ENCODE data around the gene CST4.
"Not testable (repeated sequence)": the region's sequence is repeated elsewhere in the genome, so short reads cannot be mapped to it uniquely, and the experiment has no call there.

CST4 gene, protein sequence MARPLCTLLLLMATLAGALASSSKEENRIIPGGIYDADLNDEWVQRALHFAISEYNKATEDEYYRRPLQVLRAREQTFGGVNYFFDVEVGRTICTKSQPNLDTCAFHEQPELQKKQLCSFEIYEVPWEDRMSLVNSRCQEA

DNA sequence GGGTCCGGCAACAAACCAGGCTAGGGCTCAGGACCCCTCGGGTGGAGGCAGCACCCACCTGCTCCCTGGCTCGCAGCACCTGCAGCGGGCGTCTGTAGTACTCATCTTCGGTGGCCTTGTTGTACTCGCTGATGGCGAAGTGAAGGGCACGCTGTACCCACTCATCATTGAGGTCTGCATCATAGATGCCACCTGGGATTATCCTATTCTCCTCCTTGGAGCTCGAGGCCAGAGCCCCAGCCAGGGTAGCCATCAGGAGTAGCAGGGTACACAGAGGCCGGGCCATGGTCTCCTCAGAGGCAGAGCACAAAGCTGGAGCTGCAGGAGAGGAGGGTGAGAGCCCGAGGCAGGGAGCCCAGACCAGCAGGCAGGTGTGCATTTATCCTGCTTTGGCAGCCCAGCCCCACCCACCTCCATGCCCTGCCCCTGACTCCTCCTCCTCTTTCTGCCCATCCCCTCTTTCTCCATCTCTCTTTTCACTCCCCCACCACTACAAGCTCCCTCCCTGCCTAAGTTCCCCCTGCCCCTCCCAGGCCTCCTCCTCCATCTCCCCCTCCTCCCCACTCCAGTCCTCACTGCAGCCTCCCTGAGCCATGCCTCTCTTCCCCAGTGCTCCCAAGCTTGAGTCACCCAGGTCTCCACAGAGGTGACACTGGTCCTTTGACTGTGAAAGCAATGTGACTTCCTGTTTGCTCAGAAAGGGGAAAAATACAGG, at the start of gene CST4:
CST4 (minus strand) TSS at position 355 of the 715 bp plus-strand sequence; CDS start at position 286, 69 bp downstream.
- not testable (repeated sequence) for DNase-seq

DNA sequence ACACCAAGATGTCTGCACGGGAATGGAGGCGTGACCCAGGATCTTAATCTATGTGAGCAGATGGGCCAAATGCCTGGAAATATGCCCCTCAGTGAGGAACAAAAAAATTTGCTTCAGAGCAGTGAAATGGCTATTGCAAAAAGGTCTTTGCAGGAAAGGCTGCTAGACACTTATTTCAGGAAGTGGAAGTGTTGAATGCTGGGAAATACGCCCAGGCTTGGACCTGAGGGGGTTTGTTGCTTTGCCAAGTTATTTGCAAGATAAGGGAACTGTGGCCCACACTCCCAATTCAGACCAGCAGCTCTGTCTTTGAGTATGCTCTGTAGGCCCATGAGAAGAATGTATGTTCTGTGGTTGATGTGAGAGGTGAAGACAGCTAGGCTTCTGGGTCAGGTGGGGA, 46.6 kb upstream of the CST4 start:
- DNase-seq = not testable (repeated sequence)

DNA sequence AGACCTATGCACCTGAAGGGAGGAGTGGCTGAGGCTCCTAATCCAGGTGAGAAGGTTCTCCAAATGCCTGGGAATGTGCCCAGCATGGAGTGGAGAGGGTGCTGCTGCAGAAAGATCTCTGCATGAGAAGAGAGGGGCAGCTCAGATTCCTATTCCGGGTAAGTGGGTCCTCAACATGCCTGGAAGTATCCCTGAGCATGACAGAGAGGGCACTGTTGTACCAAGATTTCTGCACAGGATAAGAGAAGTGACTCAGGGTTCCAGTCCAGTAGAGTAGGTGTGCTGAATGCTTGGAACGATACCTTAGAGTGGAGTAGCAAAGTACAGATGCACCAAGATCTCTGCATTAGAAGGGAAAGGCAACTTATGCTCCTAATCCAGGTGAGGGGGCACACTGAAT, 46.1 kb upstream of the CST4 start:
- DNase-seq = not testable (repeated sequence)

DNA sequence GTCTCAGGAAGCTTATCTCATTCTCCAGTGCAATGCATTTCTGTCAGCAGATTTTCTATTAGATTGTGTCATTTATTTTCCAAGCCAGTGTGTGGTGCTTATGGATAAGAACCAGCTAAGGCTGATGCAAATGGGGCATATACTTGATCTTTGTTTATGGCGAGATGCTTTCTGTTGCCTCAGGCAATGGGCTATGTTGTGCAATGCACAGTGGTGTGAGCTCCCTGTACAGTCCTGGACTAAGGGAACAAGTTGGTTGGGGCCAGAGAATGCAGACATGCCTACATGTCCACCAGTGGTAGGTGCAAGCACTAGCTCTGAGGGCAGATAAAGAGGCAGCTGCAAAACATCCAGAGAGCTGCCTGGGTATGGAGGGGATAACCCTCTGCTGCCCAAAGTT, 45.6 kb upstream of the CST4 start:
- DNase-seq = not testable (repeated sequence)

DNA sequence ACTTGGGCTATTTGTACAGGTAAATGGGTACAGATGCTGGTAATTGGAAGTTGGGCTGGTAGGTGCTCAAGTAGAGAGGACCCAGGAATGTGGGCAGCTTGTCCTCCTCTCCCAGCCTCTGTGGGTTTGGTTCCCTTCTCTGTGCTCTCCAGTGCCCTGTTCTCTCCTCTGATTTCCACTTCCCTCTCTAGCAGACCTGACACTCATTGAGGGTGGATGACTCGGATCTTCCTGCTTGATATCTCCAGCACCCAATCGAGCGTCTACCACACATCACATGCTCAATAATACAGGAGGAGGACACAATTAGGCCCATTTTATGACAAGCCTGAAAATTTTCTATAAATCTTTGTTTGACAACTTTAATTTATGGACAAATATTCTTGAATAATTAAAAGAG, 38.2 kb upstream of the CST4 start:
- DNase-seq = no peak

DNA sequence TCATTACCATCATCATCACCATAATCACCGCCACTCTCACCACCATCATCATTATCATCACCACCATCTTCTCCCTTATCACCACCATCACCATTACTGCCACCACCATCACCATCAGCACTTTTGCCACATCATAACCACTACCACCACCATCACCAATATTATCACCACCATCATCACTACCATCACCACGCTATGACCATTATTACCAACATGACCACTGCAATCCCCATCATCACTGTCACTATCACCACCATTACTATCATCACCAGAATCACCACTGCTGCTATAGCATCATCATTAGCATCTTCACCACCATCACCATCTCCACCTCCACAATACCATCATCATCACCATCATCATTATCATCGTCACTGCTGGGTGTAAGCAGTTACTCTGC, 36.3 kb upstream of the CST4 start:
- no peak for DNase-seq

DNA sequence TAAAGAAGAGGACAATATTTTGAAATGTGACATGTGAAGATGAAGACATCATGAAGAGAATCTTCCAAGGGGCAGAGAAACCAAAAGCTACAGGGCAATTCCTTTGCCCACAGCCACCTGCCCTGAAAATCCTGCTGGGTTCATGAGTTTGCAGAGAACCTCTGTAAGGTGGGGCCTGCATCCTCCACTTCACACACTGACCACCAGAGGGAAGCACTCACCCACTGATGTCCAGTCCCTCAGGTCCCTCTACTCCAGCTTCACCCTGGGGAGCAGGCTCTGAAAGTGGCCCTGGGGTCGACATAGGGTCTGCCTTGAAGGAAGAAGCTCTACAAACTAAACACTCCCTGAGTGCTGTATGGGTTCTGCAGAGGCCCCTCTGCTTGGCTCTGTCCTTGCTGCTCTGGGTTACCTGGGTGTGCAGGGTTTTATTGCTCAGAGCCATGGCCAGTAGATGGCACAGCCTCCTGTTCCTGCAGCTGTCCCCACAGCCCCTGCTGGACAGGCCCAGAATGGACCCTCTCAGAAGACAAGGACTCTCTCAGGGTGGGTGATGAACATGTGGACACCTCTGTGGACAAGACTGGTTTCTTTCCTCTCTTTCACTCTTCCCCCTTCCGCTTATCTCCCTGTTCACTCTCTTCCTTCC, 34.9 kb upstream of the CST4 start:
- peak; percentile 5 for DNase-seq

DNA sequence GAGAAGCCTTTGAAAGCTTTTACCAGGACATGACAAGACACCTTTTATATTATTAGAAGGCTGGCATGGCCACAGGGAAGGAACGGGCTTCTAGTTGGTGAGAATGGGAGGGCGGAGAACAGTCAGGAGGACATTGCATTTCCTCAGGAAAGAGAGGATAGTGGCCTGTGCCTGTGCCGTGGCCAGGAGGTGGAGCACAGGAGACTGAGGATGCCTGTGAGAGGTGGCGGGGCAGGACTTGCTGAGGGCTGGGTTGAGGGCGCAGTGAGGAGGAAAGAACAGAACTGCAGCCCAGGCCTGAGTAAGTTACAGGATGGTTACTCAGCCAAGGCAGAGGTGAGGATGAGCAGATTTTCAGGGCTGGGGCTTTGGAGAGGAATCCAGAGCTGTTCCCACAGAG, 34.0 kb upstream of the CST4 start:
- not testable (repeated sequence) for DNase-seq

DNA sequence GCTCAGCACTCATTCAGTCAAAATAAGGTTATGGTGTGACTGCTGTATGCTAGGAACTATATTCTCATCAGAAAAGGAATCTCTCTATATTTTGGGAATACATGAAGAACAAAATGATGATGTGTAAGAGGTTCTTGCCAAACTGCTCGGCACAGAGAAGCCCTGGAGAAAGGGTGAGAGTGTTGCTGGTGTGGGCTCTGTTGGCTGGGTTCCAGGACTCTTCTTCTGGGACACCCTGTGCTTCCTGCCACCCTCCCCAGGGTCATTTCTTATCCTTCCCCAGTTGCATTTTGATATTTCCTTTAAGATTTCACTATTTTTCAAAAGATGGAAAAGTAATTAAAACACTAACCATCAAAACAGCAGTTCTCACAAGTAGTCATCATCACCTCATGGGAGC, 33.1 kb upstream of the CST4 start:
- no peak for DNase-seq

DNA sequence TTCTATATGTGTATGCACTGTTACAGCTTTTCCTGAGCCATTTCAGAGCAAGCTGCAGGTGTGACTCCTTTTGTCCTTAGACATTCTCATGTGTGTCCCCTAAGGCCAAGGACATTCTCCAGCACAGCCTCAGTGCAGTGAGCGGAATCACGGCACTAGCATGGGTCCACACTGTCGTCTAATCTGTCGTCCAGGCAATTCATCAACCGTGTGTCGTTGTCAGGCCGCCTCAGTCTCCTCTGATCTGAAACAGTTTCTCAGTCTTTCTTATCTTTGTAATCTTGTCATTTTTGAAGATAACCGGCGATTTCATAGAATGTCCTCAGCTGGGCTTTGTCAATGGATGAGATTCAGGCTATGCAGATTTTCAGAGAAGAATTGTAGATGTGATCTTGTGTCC, 30.5 kb upstream of the CST4 start:
- not testable (repeated sequence) for DNase-seq

DNA sequence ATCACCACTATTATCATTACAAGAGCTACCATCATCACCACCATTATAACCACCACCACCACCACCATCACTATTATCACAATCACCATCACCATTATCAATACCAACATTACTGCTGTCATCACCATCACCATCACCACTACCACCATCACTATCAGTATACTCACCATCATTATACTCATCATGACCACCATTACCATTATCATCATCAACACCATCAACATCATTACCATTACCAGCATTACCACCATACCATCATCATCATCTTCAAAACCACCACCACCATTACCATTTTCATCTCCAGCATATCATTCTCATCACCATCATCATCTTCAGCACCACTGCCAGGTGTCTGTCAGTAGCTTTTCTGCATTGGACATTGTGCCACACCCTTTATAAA, 22.9 kb upstream of the CST4 start:
- not testable (repeated sequence) for DNase-seq

DNA sequence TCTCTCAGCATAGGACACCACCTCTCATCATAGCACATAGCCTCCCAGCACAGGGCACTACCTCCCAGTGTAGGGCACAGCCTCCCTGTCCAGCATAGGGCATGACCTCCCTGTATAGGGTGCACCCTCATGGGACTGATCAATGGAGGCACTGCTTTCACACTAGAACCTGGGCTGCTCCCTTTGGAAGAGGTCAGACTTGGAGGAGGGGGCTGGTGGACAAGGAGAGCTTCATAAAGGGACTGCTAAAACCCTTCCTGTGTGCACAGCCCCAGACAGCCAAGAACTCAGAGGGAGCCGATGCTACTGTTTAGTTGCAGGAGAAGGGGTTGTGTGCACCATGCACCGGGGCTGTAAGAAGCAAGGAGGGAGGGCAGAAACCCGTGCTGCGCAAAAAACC, 21.9 kb upstream of the CST4 start:
- DNase-seq = no peak

DNA sequence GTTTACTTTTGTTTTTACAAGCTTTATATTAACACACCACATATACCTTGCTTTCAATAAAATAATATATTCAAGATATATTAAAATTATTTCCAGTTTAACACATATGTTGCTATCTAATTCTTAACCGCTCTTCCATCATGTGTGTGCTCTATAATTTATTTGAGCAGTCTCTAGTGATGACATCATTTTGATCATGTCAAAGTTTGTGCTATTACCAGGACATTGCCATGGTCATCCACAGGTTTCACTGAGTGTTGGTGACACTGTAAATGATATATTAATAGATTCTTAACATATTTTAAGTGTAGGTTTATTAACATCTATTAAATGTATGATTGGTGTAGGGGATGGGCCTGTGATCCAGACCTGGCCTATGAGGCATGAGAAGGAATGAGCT, 17.1 kb upstream of the CST4 start:
- no peak for DNase-seq

DNA sequence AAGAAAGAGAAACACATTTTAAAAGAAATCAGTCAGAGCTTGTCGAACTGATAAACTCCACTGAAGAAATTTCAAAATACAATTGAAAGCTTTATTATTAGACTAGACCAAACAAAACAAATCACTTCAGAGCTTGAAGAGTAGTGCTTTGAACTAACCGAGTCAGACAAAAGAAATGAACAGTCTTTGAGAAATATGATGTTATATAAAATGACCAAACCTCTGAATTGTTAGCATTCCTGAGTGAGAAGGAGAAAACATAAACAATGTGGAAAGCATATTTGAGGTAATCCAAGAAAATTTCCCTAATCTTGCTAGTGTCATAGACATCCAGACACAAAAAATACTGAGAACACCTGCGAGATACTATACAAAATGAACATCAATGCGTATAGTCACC, 13.2 kb upstream of the CST4 start:
- DNase-seq = no peak

DNA sequence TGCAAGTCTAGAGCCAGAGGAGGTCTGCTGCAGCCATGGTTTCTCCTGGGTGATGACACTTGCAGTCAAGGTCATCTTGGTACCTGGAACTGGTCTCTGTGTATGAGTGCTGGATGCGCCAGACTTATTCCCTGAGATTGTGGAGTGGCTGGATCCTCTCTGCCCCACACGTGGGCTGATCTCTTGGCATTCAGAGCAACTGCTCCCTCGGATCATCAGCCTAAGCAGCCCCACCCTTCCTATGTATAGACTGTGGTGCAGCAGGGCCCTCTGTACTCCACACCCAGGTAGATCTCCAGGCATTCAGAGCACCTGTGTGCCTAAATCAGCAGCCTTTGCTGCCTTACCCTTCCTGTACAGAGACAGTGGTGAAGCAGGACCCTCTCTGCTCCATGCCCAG, 12.1 kb upstream of the CST4 start:
- no peak for DNase-seq

DNA sequence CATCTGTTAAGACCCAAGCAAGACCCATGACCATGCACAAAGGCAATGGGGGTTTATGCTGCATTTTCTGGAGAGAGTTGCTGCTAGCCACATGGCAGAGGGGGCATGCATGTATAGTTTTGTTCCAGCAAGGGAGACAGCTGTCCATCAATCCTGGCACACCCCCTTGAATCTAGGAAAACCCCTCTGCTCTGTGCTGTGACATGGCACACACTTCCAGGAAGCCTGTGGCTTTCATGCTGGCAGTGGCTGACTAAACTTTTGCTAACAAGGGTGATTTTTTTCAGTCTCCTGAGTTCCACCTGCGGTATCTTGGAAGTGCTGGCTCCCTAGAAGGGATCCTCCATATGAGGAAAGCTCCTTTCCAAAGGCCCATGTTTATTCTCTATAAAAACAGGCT, 9.1 kb upstream of the CST4 start:
- DNase-seq = no peak

DNA sequence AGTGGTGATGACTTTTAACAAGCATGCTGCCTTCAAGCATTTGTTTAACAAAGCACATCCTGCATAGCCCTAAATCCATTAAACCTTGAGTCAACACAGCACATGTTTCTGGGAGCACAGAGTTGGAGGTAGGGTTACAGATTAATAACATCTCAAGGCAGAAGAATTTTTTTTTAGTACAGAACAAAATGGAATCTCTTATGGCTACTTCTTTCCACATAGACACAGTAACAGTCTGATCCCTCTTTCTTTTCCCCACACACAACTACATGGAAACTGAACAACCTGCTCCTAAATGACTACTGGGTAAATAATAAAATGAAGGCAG, 6.2 kb upstream of the CST4 start:
- not testable (repeated sequence) for DNase-seq

DNA sequence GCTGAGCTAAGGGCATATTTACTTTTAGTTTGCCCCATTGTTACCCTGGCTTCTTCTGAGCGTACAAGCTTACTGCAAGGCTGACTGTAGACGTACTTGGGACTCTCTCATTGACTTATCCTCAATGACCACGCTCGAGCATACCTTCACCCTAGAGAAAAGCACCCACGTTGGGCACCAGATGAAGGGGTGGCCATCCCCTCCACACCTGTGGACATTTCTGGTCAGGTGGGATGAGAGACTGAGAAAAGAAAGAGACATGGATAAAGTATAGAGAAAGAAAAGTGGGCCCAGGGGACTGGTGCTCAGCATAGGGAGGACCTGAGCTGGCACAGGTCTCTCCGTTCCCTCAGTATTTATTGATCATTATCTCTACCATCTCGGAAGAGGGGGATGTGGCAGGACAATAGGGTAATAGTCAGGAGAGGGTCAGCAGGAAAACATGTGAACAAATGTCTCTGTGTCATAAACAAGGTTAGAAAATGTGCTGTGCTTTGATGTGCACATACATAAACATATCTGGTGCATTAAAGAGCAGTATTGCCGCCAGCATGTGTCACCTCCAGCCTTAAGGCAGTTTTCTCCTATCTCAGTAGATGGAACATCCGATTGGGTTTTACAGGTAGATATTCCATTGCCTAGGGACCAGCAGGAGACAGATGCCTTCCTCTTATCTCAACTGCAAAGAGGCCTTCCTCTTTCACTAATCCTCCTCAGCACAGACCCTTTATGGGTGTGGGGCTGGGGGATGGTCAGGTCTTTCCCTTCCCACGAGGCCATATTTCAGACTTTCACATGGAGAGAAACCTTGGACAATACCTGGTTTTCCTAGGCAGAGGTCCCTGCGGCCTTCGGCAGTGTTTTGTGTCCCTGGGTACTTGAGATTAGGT, 5.6 kb upstream of the CST4 start:
- not testable (repeated sequence) for DNase-seq

DNA sequence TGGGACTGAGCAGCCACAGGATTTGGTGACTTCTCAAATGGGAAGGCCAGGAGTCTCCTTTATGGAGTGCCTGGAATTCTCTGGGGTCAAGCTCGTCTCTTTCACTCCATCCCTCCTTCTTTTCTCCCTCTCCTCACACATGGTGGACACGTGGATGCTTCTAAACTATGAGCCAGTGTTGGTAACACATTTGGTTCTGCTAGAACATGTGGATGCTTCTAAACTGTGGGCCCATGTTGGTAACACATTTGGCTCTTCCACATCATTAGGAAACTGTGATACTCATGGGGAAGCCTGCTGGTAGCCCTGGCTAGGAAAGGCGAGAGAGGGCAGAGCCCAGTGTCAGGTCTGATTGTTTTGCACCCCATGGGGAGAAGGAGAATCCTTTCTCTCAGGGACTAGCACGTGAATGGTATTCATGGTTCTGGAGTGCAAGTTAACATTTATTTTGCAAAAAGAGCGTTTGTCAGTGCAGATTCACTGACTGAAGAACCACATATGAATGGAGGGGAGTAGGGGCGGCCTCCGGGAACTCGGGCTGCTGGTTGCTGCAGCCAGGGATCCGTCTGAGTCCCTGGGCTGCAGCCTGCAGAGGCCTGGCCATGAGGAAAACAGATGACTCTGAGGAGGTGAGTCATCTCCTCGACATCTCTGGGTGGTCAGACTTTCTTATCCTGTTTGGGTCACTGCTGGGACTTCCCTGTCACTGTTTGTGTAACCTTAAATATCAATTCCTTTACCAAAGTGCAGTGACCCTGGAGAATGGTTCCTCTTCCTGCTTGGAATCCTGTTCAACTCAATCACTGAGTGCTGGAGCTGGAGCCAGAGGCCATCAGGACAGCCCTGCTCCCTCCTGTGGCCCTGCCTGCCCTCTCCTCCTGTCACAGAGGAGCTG, 4.1 kb upstream of the CST4 start:
- DNase-seq = not testable (repeated sequence)

DNA sequence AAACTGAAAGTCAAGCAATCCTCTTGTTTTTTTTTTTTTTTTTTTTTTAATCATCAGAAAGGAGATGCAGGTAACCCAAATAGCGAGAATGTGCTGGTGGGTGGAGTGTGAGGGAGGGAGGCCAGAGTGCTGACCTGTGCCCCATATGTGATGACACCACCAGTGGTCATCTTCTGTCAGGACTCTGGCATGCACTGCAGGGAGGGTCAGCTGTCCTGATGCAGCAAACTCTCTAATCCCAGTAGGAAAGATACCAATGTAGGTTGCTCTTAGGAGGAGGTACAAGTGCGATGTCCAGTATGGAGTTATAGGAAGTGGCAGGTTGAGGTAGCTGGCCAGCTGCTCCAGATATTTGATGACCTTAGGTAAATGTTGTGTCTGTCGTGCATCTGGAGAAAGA, 2.8 kb upstream of the CST4 start:
- DNase-seq = no peak

DNA sequence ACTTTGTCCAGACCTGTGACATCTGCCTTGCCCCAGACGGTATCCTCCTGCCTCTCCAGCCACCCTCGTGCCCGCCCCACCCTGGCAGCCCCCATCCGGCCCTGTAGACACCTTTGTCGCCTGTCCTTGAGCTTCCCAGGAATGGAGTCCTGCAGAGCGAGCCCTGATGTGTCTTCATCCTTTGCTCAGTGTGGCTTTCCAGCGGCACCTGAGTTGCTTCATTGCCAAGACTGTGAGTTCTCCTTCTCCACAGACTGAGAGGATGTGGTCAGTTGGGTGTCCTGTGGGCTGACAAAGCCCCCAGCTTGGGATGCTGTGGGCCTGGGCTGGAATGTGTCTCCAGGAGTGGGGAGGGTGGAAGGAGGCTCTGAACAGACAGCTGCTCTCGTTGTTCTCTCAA, 1.7 kb upstream of the CST4 start:
- DNase-seq = no peak

DNA sequence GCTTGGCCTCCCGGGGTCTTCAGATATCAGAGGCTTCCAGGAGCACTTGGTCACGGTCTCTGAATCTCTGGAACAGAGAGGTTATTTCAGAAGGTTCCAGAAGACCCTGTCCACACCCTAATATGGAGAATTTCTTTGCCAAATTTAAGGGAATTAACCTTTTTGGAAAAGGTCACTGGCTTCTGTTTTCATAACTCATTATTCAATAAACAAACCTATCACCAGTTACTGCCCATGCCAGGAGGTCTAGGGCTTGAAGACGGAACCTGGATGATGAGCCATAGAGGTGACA, 507 bp upstream of the CST4 start:
- no peak for DNase-seq

DNA sequence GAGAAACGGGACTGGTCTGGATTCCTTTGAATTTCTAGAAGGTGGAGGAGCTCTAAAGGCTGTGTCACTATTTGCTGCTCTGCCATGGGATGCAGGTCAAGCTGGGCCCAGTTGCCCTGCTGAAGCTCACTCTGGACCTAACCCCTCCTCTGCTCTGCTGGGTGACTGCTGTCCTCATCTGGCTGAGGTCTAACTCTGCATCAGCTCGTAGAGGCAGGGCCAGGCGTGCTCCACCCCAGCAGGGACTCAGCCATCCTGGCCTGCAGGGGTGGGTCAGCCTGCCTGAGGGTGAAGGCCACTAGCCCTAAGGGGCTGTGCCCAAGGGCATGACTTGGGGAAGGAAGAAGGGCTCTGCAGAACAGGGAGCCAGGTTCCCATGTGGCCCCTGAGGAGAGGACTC, 852 bp downstream of the CST4 start:
- no peak for DNase-seq

Measured in AML-193 (cell line).